Measurements from ENCODE around the gene PPP2R2C. TPM values are rescaled to one million over a fixed set of nuclear protein-coding genes. Genes with fewer than 3 reads are reported as not detected.

The PPP2R2C gene
- total and polyA plus RNA-seq, 10 of the 15 experiments (the other 5 are each of a cell fraction or from before 2014, with no cell fraction given) = 0.13 to 0.15 TPM; not detected in 8

- no peak overlapping the region for H3K9ac ChIP-seq (ENCODE audit: control insufficient read depth, insufficient read depth, low read length)
- H3K27me3 ChIP-seq (replicated peaks in 1 of 2; ENCODE audit: control insufficient read depth in 2 of 2, insufficient read depth in 2 of 2, low read length in 1 of 2) = no peaks in the 10 kb centered on the region; a peak in 1 of 4 replicates
- ChIA-PET RAD21 (ENCODE audit: unreplicated experiment) (no interaction called here), POLR2A (no interaction called here), SMC1A (ENCODE audit: uncharacterized antibody, unreplicated experiment) (no interaction called here), CTCF (interaction anchor here (0.7 kb wide), 1 partner anchor 9 kb away, joined by 3 read pairs; no protein-coding TSS in a partner anchor)
- in situ Hi-C loops (cut with MboI) = no loop called here
- BruUV-seq (replicated peaks) = no TSS peak
- H3K4me3 ChIP-seq = no peak overlapping the region
- WGBS (ENCODE audit: insufficient coverage, insufficient replicate concordance, low lambda C conversion rate, missing lambda C conversion rate) = 56% methylated on average over 10 of the region's 13 CpGs
- no peaks in the 10 kb centered on the region for H3K79me2 ChIP-seq (ENCODE audit: control insufficient read depth, insufficient read depth, low read length)
- TF ChIP-seq ATF7 (IDR thresholded peaks at IDR 0.05; ENCODE audit: low read depth) (no peak), NFXL1 (IDR thresholded peaks at IDR 0.05; ENCODE audit: borderline replicate concordance) (no peak), ZSCAN29 (IDR thresholded peaks at IDR 0.05) (no peak), TCF12 (IDR thresholded peaks at IDR 0.05; ENCODE audit: low read depth, low read length) (no peak)
- no peak overlapping the region for H3K4me2 ChIP-seq (ENCODE audit: control insufficient read depth, insufficient read depth)
- intact Hi-C loops (cut with micrococcal nuclease; ENCODE audit: unreplicated experiment) = no loop called here
- no peaks in the 10 kb centered on the region for H3K36me3 ChIP-seq (ENCODE audit: control insufficient read depth in 2 of 2, insufficient read depth in 2 of 2, low read length in 1 of 2)
- no peaks in the 10 kb centered on the region for H4K20me1 ChIP-seq (ENCODE audit: control insufficient read depth, insufficient read depth)
- ATAC-seq (no peak), FAIRE-seq (no peak), DNase-seq (ENCODE audit: low read depth, low spot score) (no peak)
- H3K4me1 ChIP-seq (ENCODE audit: control insufficient read depth, insufficient read depth, low read length) = no peaks in the 10 kb centered on the region
- H3K9me3 ChIP-seq (replicated peaks; ENCODE audit: control insufficient read depth, insufficient read depth, low read length) = no peaks in the 10 kb centered on the region; the same call in 2 of the 3 replicates
- H2AFZ ChIP-seq (ENCODE audit: control insufficient read depth, low read depth, low read length) = no peak overlapping the region
- no peak overlapping the region for H3K27ac ChIP-seq (ENCODE audit: control insufficient read depth, insufficient read depth)
Observed at GRCh38 chr4:6336166-6336565, 136.2 kb downstream of the PPP2R2C start.

GRCh38 chr4:6335040-6335590 is 137.3 kb downstream of the PPP2R2C start:
- intact Hi-C loops (cut with micrococcal nuclease; ENCODE audit: unreplicated experiment) (no loop called here), in situ Hi-C loops (cut with MboI) (no loop called here)
- RAD21 ChIA-PET (ENCODE audit: unreplicated experiment) = interaction anchor here (8.5 kb wide), 1 partner anchor 85 kb away, joined by 222 read pairs; no protein-coding TSS in a partner anchor
- WGBS (ENCODE audit: insufficient coverage, insufficient replicate concordance, low lambda C conversion rate, missing lambda C conversion rate) = 12% methylated on average over 12 of the region's 12 CpGs
- H3K4me3 ChIP-seq = no peak overlapping the region
- no peak overlapping the region for H3K9ac ChIP-seq (ENCODE audit: control insufficient read depth, insufficient read depth, low read length)
- no peak overlapping the region for H2AFZ ChIP-seq (ENCODE audit: control insufficient read depth, low read depth, low read length)
- H3K36me3 ChIP-seq (ENCODE audit: control insufficient read depth in 2 of 2, insufficient read depth in 2 of 2, low read length in 1 of 2) = no peaks in the 10 kb centered on the region
- no peak for FAIRE-seq
- H3K4me1 ChIP-seq (ENCODE audit: control insufficient read depth, insufficient read depth, low read length) = no peaks in the 10 kb centered on the region; the same call in 1 of the 2 replicates
- SMC1A ChIA-PET (ENCODE audit: uncharacterized antibody, unreplicated experiment) = no interaction called here
- CTCF ChIA-PET = interaction anchor here (1.5 to 20.1 kb wide), 2 partner anchors 15 to 84 kb away, joined by 3 to 469 read pairs; no protein-coding TSS in a partner anchor
- no peak for ATAC-seq
- DNase-seq (ENCODE audit: low read depth, low spot score) = no peak
- H3K4me2 ChIP-seq (ENCODE audit: control insufficient read depth, insufficient read depth) = no peak overlapping the region
- POLR2A ChIA-PET = no interaction called here
- BruUV-seq (replicated peaks) = no TSS peak
- no peaks in the 10 kb centered on the region for H3K79me2 ChIP-seq (ENCODE audit: control insufficient read depth, insufficient read depth, low read length)
- no peak overlapping the region for H3K27ac ChIP-seq (ENCODE audit: control insufficient read depth, insufficient read depth)
- no peaks in the 10 kb centered on the region for H4K20me1 ChIP-seq (ENCODE audit: control insufficient read depth, insufficient read depth)
- no peaks in the 10 kb centered on the region; a peak in 2 of 4 replicates for H3K27me3 ChIP-seq (replicated peaks in 1 of 2; ENCODE audit: control insufficient read depth in 2 of 2, insufficient read depth in 2 of 2, low read length in 1 of 2)
- H3K9me3 ChIP-seq (replicated peaks; ENCODE audit: control insufficient read depth, insufficient read depth, low read length) = no peaks in the 10 kb centered on the region; the same call in 2 of the 3 replicates
- TF ChIP-seq ASH2L (IDR thresholded peaks at IDR 0.05; ENCODE audit: borderline replicate concordance, low read depth) (no peak), POLR2A (IDR thresholded peaks at IDR 0.05; ENCODE audit: low read depth, low read length) (no peak), RBBP5 (conservative IDR thresholded peaks at IDR 0.05) (no peak), TARDBP (IDR thresholded peaks at IDR 0.05; ENCODE audit: borderline replicate concordance) (no peak), GATAD2B (conservative IDR thresholded peaks at IDR 0.05; ENCODE audit: low read depth) (no peak), ZNF687 (IDR thresholded peaks at IDR 0.05) (no peak), NR2F1 (conservative IDR thresholded peaks at IDR 0.05) (no peak), JUND (IDR thresholded peaks at IDR 0.05; ENCODE audit: low read depth, low read length) (no peak), RELA (IDR thresholded peaks at IDR 0.05; ENCODE audit: borderline replicate concordance, partially characterized antibody) (no peak), RELB (IDR thresholded peaks at IDR 0.05; ENCODE audit: low read depth) (no peak)

Data from GM12878 (cell line).